Stomach (tissue), 9 donors: ENCODE results near the gene B4GALT5. TPM values are rescaled to one million over a fixed set of nuclear protein-coding genes. Genes with fewer than 3 reads are reported as not detected.

Source experiments
- DNase-seq, 2 donors: peaks; one replicate each; pipeline versions ENCODE4 v3.0.0 to v3.0.0-alpha.2; 2013 to 2019
- H3K27ac ChIP-seq, 5 donors: fragments of 200-600 bp in 4 of 5; sonication (generic) in 4 of 5; one replicate each; pipeline ENCODE4 v1.5.1; 2013 to 2019; ENCODE audit warnings: mild to moderate bottlenecking in 1 of 5, moderate library complexity in 1 of 5
- H3K27me3 ChIP-seq, 3 donors: fragments of 200-600 bp; sonication (generic); one replicate each; pipeline ENCODE4 v1.5.1; 2017 to 2019; ENCODE audit warnings: mixed run types in 1 of 3
- H3K36me3 ChIP-seq, 4 donors: fragments of 200-600 bp; sonication (generic); 1 replicate in 3 of 4; 2 replicates in 1 of 4; pipeline ENCODE4 v1.5.1; 2016 to 2019
- H3K4me1 ChIP-seq, 4 donors: fragments of 200-600 bp; sonication (generic); one replicate each; pipeline ENCODE4 v1.5.1; 2016 to 2019
- H3K4me3 ChIP-seq, 4 donors: fragments of 200-600 bp; sonication (generic) in 3 of 4; one replicate each; pipeline ENCODE4 v1.5.1; 2016 to 2019; ENCODE audit warnings: mild to moderate bottlenecking in 1 of 4
- H3K9me3 ChIP-seq, 4 donors: fragments of 200-600 bp; sonication (generic); one replicate each; pipeline ENCODE4 v1.5.1; 2016 to 2019
- CTCF ChIP-seq, 7 experiments: fragments of 450-650 bp in 4 of 7; fragments of 200-600 bp in 3 of 7; sonication (generic) in 3 of 7; IDR thresholded peaks; one replicate each; pipeline ENCODE4 v1.5.1; 2016 to 2019; ENCODE audit warnings: antibody characterized with exemption in 7 of 7, control low read depth in 2 of 7, mild to moderate bottlenecking in 1 of 7
- EP300 ChIP-seq: sonication (generic); formaldehyde crosslinking; IDR thresholded peaks from one replicate; pipeline ENCODE4 v1.6.1; 2017; ENCODE audit warnings: antibody characterized with exemption
- POLR2A ChIP-seq, 4 donors: fragments of 450-650 bp; IDR thresholded peaks; one replicate each; pipeline ENCODE4 v1.6.1; 2016; ENCODE audit warnings: antibody characterized with exemption in 4 of 4, control low read depth in 2 of 4, mild to moderate bottlenecking in 1 of 4, moderate library complexity in 1 of 4
- POLR2AphosphoS5 ChIP-seq, 3 donors: sonication (generic); formaldehyde crosslinking; IDR thresholded peaks; one replicate each; pipeline ENCODE4 v1.6.1; 2016; ENCODE audit warnings: antibody characterized with exemption in 3 of 3
- WGBS, 5 donors: extraction: QIAGEN DNeasy Blood & Tissue Kit in 3 of 5; methylation state at CpG; one replicate each; pipeline versions ENCODE4 v1.1.5 to v1.1.7; 2013 to 2018; 5-methylcytosine and 5-hydroxymethylcytosine counted together
- intact Hi-C: fragments of 100-400 bp; cut with DNase I; formaldehyde crosslinking; loops from one replicate; pipeline ENCODE4 v1.15.1; 2023; ENCODE audit warnings: low total_unique reads
- polyA plus RNA-seq, 3 donors: library from polyadenylated mRNA; stranded (reverse); fragments of 200-250 nt; gene quantifications; one replicate each; pipeline ENCODE4 v1.2.3, GENCODE V29; 2013
- total RNA-seq, 5 donors: library from RNA; depleted of rRNA; stranded (reverse); fragments of >200 nt; gene quantifications; one replicate each; pipeline versions ENCODE4 v1.1.0 to v1.2.3, GENCODE V29; 2014 to 2016
- donor health status: healthy with polysubstance abuse.
- donor health status: Bipolar disorder and iron deficiency.
- donor health status: healthy.

The B4GALT5 gene
- total and polyA plus RNA-seq, 8 donors = 7.5 to 40.0 (median 21.5) TPM

GRCh38 chr20:49704932-49705336 is 8.7 kb downstream of the B4GALT5 start:
- Histone ChIP-seq H3K4me1 (peaks cover 26 to 95% (median 73%) of the 10 kb centered on the region in 4 donors), H3K27me3 (no peaks in the 10 kb centered on the region), H3K9me3 (no peaks in the 10 kb centered on the region), H3K4me3 (no peak overlapping the region), H3K27ac (peak overlapping the region in 2 of 5 donors; percentile 11 to 95), H3K36me3 (no peaks in the 10 kb centered on the region)
- intact Hi-C loops = no loop called here
- no peak for DNase-seq
- WGBS, 5 donors = 74 to 79% (median 77%) methylated on average over 1 of the region's 1 CpG
- TF ChIP-seq CTCF (IDR thresholded peaks at IDR 0.05) (no peak), POLR2A (IDR thresholded peaks at IDR 0.05) (no peak), EP300 (no peak), POLR2AphosphoS5 (IDR thresholded peaks at IDR 0.05) (no peak)

DNA sequence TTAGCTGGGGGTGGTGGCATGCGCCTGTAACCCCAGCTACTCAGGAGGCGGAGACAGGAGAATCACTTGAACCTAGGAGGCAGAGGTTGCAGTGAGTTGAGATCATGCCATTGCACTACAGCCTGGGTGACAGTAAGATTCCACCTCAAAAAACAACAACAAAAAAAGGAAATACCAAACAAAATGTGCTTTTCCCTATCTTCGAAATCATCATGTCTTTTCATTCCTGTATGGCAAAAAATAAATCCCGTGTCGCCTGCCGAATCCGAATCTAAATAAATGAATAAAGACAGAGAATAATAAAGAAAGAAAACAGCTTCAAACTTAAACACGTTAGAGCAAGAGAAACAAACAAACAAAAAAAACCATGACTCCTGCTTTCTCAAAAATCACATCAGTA is 11.8 kb downstream of the B4GALT5 start:
- H3K27me3 ChIP-seq = no peaks in the 10 kb centered on the region
- intact Hi-C loops = no loop called here
- H3K4me3 ChIP-seq = no peak overlapping the region
- H3K27ac ChIP-seq = peak overlapping the region in 4 of 5 donors; percentile 33 to 59 (median 37)
- peaks cover 23 to 95% (median 66%) of the 10 kb centered on the region in 4 donors for H3K4me1 ChIP-seq
- no peak for TF ChIP-seq EP300
- no peak for TF ChIP-seq POLR2AphosphoS5 (IDR thresholded peaks at IDR 0.05)
- TF ChIP-seq POLR2A (IDR thresholded peaks at IDR 0.05) = no peak
- TF ChIP-seq CTCF (IDR thresholded peaks at IDR 0.05) = no peak
- no peaks in the 10 kb centered on the region for H3K36me3 ChIP-seq
- DNase-seq = no peak
- no peaks in the 10 kb centered on the region for H3K9me3 ChIP-seq
- 78 to 88% (median 85%) methylated on average over 8 of the region's 8 CpGs for WGBS, 5 donors

- intact Hi-C loops = no loop called here
- peak in 1 of 2 donors; percentile 43 for DNase-seq
- 16 to 31% (median 21%) methylated on average over 5 of the region's 5 CpGs for WGBS, 5 donors
- H3K27me3 ChIP-seq = no peaks in the 10 kb centered on the region
- peaks cover 22 to 95% (median 66%) of the 10 kb centered on the region in 4 donors for H3K4me1 ChIP-seq
- no peaks in the 10 kb centered on the region for H3K36me3 ChIP-seq
- TF ChIP-seq CTCF (IDR thresholded peaks at IDR 0.05) (no peak), POLR2A (IDR thresholded peaks at IDR 0.05) (no peak)
- peak overlapping the region; percentile 33 to 59 (median 39) for H3K27ac ChIP-seq
- H3K4me3 ChIP-seq = no peak overlapping the region
- H3K9me3 ChIP-seq = no peaks in the 10 kb centered on the region
These were observed 12.4 kb downstream of the B4GALT5 start for GRCh38 chr20:49701241-49701790.

GRCh38 chr20:49700411-49701185 is 13.1 kb downstream of the B4GALT5 start:
- WGBS, 5 donors = 62 to 69% (median 64%) methylated on average over 7 of the region's 7 CpGs
- H3K27me3 ChIP-seq = no peaks in the 10 kb centered on the region
- intact Hi-C loops = no loop called here
- DNase-seq = no peak
- no peaks in the 10 kb centered on the region for H3K9me3 ChIP-seq
- no peaks in the 10 kb centered on the region for H3K36me3 ChIP-seq
- peaks cover 22 to 95% (median 65%) of the 10 kb centered on the region in 4 donors for H3K4me1 ChIP-seq
- peak in 1 of 3 donors; percentile 32 for TF ChIP-seq POLR2AphosphoS5 (IDR thresholded peaks at IDR 0.05)
- no peak for TF ChIP-seq CTCF (IDR thresholded peaks at IDR 0.05)
- TF ChIP-seq POLR2A (IDR thresholded peaks at IDR 0.05) = no peak
- no peak overlapping the region for H3K4me3 ChIP-seq
- H3K27ac ChIP-seq = peak overlapping the region; percentile 18 to 59 (median 33)
